ENCODE measurements around the gene ARPC5.
"Not testable (repeated sequence)": the region's sequence is repeated elsewhere in the genome, so short reads cannot be mapped to it uniquely, and the experiment has no call there.

ARPC5 gene

DNA sequence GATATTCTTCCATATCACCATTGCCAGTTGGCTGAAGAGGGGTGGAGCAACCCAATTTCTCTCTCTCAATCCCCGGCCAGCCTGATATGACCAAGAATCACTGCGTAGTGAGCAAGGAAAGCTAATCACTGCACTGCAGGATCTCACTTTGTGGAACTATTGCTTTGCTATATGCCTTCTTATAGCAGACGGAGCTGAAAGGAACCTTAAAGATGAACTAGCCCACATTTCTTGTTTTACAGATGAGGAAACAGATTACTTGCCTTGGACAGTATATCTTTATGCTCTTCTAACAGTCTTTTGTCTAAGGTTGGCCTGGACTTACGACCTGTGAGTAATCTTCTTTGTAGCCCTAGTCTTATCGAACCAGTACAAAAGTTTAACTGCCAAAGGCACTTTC is 9.9 kb upstream of the ARPC5 start:
- DNase-seq, result no peak

- DNase-seq, result no peak
These were observed 6.6 kb upstream of the ARPC5 start for GRCh38 chr1:183642166-183642565.

- DNase-seq, result no peak
These were observed 4.6 kb upstream of the ARPC5 start for GRCh38 chr1:183640193-183640592.

- DNase-seq, result no peak
These were observed 3.2 kb upstream of the ARPC5 start for GRCh38 chr1:183638649-183639387.

GRCh38 chr1:183636783-183637182 is 1.2 kb upstream of the ARPC5 start:
- no peak for DNase-seq

GRCh38 chr1:183636334-183636682 is 725 bp upstream of the ARPC5 start:
- DNase-seq, result no peak

DNA sequence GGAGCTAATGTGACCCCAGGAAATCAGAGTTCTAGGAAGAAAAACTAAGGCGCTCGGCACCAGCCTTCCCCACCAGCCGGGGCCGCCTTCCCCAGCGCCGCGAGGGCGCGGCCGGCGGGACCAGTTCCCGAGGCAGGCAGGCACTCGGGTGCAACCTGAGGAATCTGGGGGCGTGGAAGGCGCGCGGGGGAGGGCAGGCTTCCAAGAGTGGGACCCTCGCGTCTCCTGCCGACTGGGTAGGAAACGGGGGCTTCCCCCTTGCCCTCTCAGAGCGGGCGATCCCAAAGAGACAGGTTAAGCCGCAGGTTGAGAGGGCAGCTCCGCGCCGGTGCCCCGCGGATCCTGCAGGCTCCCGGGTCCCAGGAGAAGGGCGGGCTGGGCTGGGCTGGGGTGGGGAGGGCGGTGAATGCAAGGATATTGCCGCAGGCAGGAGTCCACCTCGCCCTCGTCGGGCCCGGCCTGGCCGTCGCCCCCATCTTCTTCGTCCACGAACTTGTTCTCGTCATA is 431 bp downstream of the ARPC5 start:
- DNase-seq, result peak; percentile 33

GRCh38 chr1:183634429-183635065 is 1.0 kb downstream of the ARPC5 start:
- DNase-seq, result no peak

- DNase-seq, result peak; percentile 74
These were observed 1.8 kb downstream of the ARPC5 start for GRCh38 chr1:183633676-183634343.

- DNase-seq, result no peak
These were observed 2.6 kb downstream of the ARPC5 start for GRCh38 chr1:183632964-183633363.

GRCh38 chr1:183632114-183632513 is 3.5 kb downstream of the ARPC5 start:
- no peak for DNase-seq

- no peak for DNase-seq
These were observed 4.8 kb downstream of the ARPC5 start for GRCh38 chr1:183630748-183631147.

GRCh38 chr1:183628537-183628936 is 7.0 kb downstream of the ARPC5 start:
- DNase-seq, result no peak

- peak; percentile 70 for DNase-seq
These were observed 9.3 kb downstream of the ARPC5 start for GRCh38 chr1:183626236-183626635.

DNA sequence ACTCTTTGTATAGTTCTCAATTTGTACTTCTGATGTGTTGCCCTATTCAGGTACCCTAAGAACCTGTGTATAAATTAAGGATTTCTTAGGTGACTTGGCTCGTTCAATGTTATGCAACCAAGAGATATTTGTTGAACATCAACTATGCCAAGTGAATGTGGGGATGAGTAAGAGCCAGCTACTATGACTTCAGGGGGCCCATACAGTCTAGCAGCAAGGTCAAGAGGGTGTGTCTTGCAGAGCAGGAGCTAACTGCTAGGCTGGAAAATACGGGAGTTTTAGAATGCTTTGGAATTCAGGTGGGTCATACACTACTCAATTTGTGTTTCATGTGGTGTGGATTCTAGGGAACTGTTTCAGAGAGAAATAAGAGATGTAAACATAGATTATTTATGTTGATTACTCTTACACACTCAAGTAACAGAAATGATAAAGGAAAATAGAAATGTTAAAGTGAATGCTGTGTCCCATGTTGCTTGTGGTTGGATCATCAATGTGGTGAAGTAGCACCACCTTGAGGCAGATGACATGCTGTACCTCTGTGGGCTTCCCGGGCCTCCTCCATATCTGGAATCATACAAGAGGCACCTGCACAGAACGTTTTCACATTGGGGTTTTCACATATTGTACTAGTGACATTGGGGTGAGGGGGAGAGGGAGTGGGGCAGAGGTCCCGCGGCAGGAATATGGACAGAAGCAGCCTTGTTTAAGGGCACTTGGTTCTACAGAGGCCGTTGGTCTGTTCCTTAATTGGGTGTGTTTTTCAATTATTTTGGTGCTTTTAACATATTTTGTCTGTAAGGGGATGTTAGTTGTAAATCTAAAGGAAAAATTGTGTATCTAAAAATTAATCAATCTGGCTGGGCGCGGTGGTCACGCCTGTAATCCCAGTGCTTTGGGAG is 12.4 kb downstream of the ARPC5 start:
- peak; percentile 74 for DNase-seq

- DNase-seq, result peak; percentile 14
These were observed 13.6 kb downstream of the ARPC5 start for GRCh38 chr1:183622013-183622412.

GRCh38 chr1:183620311-183620710 is 15.3 kb downstream of the ARPC5 start:
- no peak for DNase-seq

DNA sequence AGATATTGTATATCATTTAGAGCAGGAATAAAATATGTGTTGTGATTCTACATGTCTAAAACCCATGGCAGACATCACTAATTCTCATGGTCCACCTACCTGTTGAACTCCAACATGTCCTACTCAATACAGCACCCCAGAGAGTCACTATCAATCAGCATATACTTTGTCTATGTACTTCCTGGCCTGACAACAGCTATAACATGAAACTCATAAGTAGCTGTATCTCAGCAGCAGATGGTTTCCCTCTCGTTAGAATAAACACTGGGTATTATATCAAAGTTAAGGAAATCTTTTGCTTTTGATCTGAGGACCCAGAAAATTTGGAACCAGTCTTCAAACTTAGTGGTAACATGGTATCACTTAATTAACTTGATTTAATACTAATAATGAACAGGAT is 15.8 kb downstream of the ARPC5 start:
- DNase-seq, result no peak

DNA sequence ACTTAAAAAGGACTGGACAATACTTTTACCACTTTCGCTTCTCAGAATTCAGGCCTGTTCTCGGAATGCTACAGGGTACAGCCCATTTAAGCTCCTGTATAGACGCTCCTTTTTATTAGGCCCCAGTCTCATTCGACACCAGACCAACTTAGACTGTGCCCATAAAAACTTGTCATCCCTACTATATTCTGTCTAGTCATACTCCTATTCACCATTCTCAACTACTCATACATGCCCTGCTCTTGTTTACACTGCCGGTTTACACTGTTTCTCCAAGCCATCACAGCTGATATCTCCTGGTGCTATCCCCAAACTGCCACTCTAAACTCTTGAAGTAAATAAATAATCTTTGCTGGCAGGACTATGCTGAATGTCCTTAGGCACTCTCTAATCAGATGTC is 17.4 kb downstream of the ARPC5 start:
- DNase-seq, result not testable (repeated sequence)

DNA sequence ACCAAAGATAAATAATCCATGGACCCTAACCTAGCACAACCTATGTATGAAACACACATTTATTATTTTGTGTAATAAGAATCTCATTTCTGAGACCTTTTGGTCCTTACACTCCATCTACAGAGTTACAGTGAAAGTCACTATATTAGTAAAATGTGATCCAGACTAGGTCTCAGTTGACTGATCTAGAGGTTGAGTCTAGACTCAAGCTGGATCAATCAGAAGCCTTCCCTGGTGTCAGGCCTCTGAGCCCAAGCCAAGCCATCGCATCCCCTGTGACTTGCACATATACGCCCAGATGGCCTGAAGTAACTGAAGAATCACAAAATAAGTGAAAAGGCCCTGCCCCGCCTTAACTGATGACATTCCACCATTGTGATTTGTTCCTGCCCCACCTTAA is 22.6 kb downstream of the ARPC5 start:
- DNase-seq, result not testable (repeated sequence)

- DNase-seq, result no peak
These were observed 23.2 kb downstream of the ARPC5 start for GRCh38 chr1:183612407-183612806.

GRCh38 chr1:183611021-183611420 is 24.6 kb downstream of the ARPC5 start:
- DNase-seq, result no peak
